GM03348 (cell line): Measurements from ENCODE around the gene MTREX.

Experiments
- DNase-seq: peaks from one replicate; pipeline ENCODE4 v3.0.0; 2012; ENCODE audit warnings: low spot score

The MTREX gene

GRCh38 chr5:55429221-55429612 is 121.4 kb downstream of the MTREX start:
- DNase-seq: no peak

- DNase-seq: no peak
Measured at GRCh38 chr5:55429613-55430253, 121.9 kb downstream of the MTREX start.

- no peak for DNase-seq
Measured at GRCh38 chr5:55432549-55432948, 124.8 kb downstream of the MTREX start.

GRCh38 chr5:55437452-55437851 is 129.7 kb downstream of the MTREX start:
- no peak for DNase-seq

GRCh38 chr5:55437859-55438206 is 130.0 kb downstream of the MTREX start:
- DNase-seq: no peak

DNA sequence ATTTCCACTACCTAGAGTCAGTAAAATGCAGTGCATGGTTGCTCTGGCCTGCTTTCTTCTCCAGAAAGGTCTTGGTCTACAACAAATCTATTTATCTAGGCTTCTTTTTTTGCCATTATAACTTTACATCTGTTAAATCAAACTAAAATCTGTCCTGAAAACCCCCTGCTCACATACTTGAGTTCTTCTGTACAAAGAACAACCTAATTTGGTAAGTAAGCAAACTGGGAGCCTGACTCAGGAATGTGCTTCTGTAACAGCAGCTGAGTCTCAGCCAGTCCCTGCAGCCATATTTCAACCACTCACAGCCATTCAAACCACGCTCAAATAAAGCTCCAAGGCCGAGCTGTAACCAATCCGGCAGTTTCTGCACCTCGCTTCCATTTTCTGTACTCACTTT is 131.2 kb downstream of the MTREX start:
- peak; percentile 67 for DNase-seq

GRCh38 chr5:55440188-55440646 is 132.4 kb downstream of the MTREX start:
- DNase-seq: peak; percentile 71

- no peak for DNase-seq
Measured at GRCh38 chr5:55441107-55441771, 133.4 kb downstream of the MTREX start.

- no peak for DNase-seq
Measured at GRCh38 chr5:55441954-55442353, 134.2 kb downstream of the MTREX start.

GRCh38 chr5:55445791-55446190 is 138.0 kb downstream of the MTREX start:
- DNase-seq: no peak

- DNase-seq: no peak
Measured at GRCh38 chr5:55446640-55447351, 139.0 kb downstream of the MTREX start.

GRCh38 chr5:55450050-55450765 is 142.4 kb downstream of the MTREX start:
- peak; percentile 55 for DNase-seq

GRCh38 chr5:55451976-55452375 is 144.2 kb downstream of the MTREX start:
- DNase-seq: no peak

DNA sequence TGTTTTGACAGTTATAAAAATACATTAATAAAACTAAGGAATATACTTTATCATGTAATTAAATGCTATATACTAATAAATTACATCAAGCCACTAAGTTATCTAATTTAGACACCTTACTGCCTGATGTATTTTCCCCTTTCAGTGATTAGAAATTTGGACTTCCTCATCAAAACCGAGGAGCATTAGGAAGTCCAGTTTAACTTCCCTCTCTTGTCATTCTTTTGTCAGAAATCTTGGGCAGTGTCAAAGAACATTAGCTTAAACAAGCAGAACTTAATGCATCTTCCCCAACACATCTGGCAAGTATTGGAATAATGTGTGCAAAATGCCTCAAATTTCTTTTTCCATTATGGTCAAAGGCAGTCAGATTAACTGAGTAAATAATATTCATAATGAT is 145.4 kb downstream of the MTREX start:
- DNase-seq: no peak

GRCh38 chr5:55454282-55454681 is 146.5 kb downstream of the MTREX start:
- no peak for DNase-seq

DNA sequence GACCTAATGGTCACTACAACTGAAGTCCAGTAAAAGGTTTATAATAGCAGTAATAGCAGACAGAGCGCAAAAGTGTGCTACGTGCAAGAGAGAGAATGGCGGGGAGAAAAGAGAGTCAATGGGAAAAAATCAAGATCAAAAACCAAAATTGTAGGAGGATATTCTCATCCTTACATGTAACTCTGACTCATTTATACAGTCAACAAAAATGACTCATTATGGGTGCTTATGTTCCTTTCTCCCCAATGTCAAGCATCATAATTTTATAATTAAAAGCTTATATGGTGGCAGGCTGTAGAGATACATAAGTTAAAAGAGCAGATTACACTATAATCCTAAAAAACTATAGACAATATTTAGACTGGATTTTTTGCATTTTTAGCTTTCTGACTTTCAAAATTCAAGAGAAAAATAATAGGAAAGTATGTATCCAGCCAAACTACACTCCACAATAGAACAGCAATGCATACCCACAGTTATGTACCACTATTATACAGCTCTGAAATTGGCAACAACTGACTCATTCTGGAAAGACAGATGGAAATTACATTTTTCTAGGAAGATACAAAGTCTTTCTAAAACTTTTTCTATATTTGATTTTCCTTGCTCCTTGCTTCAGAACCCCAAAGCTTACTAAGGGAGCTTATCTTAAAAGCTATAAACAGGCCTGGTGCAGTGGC is 148.6 kb downstream of the MTREX start:
- peak; percentile 48 for DNase-seq

DNA sequence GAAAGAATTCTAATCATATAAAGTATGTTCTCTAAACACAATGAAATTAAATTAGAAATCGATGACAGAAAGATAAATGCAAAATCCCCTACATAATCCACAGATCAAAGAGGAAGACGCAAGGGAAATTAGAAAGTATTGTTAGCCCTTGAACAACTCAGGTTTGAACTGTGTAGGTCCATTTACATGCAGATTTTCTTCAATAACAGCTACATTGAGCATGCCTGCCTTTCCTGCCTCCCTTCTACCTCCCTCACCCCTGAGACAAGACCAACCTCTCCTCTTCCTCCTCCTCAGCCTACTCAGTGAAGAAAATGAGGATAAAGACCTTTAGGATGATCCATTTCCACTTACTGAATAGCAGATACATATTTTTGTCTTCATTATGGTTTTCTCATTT is 151.8 kb downstream of the MTREX start:
- DNase-seq: no peak

GRCh38 chr5:55463613-55464012 is 155.8 kb downstream of the MTREX start:
- DNase-seq: no peak

DNA sequence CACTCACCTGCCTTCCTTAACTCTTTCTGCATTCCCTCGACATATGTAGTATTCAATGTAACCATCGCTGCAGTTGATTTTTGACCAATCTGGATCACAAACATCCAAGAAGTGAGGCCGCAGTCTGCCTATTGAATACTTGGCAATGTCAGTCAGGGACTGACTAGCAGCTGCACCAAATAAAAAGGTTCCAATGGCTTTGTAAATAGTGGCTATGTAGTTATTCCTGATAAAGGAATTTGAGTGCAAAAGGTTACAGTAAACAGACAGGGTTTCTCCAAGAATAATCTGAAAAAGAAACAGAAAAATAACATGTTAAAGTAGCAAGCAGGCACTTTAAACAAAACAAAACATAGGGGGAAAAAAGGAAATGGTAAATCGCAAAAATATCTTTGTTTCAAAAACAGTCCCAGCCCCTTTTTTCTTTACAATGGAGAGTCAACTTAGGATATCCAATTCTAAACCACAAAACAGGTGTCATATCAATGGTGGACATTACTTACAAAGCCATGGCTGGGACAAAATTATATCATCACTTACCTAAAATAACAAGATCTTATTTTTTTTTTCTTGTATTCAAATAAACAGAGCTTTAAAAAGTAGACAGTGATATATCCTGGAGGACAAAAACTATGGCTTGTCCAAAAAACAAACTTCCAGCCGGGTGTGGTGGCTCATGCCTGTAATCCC is 160.2 kb downstream of the MTREX start:
- DNase-seq: no peak

DNA sequence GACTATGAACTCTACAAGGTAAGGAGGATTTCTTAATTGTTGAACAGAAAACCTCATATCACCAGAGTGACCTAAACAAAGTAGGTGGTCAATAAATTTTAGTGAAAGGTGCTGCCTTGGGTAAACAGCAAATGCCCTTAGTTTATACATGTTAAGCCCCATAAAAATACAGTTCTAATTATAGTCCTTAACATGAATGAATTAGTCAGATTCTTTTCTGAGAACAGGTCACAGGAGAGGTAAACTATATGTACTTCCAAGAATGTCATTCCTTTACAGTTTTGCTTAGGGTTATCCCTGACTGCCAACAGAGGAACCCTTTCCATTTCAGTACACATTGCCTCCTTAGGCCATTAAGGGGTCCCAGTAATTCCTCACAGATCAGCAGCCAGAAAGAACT is 162.1 kb downstream of the MTREX start:
- no peak for DNase-seq

DNA sequence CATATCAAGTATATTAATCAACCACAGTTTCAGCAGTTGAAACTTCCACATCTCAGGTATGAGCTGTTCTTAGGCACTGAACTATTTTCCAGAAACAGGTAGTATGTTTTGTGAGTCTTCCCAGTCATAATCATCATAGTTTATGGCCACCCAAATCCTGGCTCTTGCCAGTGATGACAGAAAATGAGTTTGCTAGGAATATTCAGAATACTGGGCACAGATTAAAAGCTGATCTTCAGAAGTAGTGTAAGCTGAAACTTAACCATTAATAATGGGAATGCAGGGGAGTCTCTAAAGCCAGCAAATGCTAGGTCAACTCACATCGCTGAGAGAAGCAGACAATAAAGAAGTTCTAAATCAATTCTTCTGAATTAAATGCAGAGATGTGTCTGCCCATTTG is 162.5 kb downstream of the MTREX start:
- no peak for DNase-seq

- no peak for DNase-seq
Measured at GRCh38 chr5:55471468-55471867, 163.7 kb downstream of the MTREX start.
